Erythroblast (primary cell): ENCODE measurements around the gene PDZD7.
"Not testable (repeated sequence)": the region's sequence is repeated elsewhere in the genome, so short reads cannot be mapped to it uniquely, and the experiment has no call there.

ENCODE experiments used
- GATA1 ChIP-seq: IDR thresholded peaks from 2 replicates; pipeline ENCODE4 v1.6.1; 2011; ENCODE audit warnings: low read depth, mild to moderate bottlenecking, control low read depth, low read length, moderate library complexity
- POLR2A ChIP-seq: IDR thresholded peaks from 2 replicates; pipeline ENCODE4 v1.6.1; 2011; ENCODE audit warnings: mild to moderate bottlenecking, low read length

- TF ChIP-seq POLR2A, GATA1: not testable (repeated sequence)
These were observed 55.5 kb downstream of the PDZD7 start for GRCh38 chr10:100975397-100975796.
